AG04449 (cell line): ENCODE results near the gene KRT26.
"Not testable (repeated sequence)": the region's sequence is repeated elsewhere in the genome, so short reads cannot be mapped to it uniquely, and the experiment has no call there.

Source experiments
- CTCF ChIA-PET: fragments of 350-600 bp; formaldehyde crosslinking; extraction: SDS; loops from one replicate; lab custom pipeline; 2021; ENCODE audit warnings: antibody characterized with exemption; lab: Yijun Ruan, JAX
- POLR2A ChIA-PET: fragments of 400-600, 350-600 bp; formaldehyde crosslinking; extraction: SDS; loops from one replicate; lab custom pipeline; 2020; ENCODE audit warnings: antibody characterized with exemption, inconsistent platforms; lab: Yijun Ruan, JAX
- DNase-seq: peaks from one replicate; pipeline ENCODE4 v3.0.0-alpha.2; 2010; ENCODE audit warnings: low read depth, low spot score
- H3K4me3 ChIP-seq: 2 replicates; pipeline ENCODE4 v1.5.1; 2011; ENCODE audit warnings: low read depth, mild to moderate bottlenecking, control low read depth, low read length
- TF ChIP-seq, protein P1 (sequence below): IDR thresholded peaks from one replicate; pipeline ENCODE4 v1.5.1; 2011; ENCODE audit warnings: mild to moderate bottlenecking, moderate library complexity, low read length, control low read depth, inconsistent platforms; ENCODE audit not compliant: insufficient read depth; ENCODE audit errors: missing control alignments

Gene KRT26

DNA sequence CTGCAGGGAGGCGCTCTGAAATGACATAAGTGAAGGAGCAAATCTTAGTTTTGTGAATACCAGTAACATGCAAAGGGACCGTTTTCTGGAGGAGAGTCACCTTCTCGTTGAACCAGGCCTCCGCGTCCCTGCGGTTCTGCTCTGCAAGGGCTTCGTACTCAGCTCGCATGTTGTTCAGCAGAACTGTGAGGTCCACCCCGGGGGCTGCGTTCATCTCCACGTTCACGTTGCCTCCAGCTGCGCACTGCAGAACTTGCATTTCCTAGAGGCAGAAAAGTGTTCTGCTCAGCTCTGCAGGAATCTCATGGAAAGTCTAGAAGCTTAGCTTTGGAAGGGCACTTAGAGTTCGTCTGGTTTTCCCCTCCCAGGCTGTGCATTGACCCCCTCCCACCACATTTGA, 20.9 kb downstream of the KRT26 start:
- H3K4me3 ChIP-seq, result no peak overlapping the region
- POLR2A ChIA-PET, result no interaction called here
- TF ChIP-seq, protein P1, sequence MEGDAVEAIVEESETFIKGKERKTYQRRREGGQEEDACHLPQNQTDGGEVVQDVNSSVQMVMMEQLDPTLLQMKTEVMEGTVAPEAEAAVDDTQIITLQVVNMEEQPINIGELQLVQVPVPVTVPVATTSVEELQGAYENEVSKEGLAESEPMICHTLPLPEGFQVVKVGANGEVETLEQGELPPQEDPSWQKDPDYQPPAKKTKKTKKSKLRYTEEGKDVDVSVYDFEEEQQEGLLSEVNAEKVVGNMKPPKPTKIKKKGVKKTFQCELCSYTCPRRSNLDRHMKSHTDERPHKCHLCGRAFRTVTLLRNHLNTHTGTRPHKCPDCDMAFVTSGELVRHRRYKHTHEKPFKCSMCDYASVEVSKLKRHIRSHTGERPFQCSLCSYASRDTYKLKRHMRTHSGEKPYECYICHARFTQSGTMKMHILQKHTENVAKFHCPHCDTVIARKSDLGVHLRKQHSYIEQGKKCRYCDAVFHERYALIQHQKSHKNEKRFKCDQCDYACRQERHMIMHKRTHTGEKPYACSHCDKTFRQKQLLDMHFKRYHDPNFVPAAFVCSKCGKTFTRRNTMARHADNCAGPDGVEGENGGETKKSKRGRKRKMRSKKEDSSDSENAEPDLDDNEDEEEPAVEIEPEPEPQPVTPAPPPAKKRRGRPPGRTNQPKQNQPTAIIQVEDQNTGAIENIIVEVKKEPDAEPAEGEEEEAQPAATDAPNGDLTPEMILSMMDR, result no peak
- CTCF ChIA-PET, result interaction anchor here (0.8 kb wide), 1 partner anchor 912 kb away, joined by 3 read pairs; no protein-coding TSS in a partner anchor
- no peak for DNase-seq

DNA sequence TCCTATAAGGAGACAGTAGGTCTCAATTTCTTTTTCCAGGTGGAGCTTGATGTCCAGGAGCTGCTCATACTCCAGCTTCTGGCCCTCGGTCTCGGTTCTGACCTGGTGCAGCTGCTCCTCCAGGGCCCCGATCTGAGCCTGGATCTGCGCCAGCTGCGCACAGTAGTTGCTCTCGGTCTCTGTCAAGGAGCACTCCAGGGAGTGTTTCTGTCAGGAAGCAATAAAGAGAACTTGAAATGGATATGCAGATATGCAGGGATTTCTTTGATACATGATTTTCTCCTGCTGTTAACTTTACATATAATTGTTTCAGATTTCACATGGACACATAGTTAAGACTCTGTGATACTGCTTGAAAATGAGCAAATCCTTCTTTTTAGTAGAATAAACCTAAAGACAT, 21.6 kb downstream of the KRT26 start:
- H3K4me3 ChIP-seq, result no peak overlapping the region
- POLR2A ChIA-PET, result no interaction called here
- CTCF ChIA-PET, result interaction anchor here (0.8 kb wide), 1 partner anchor 913 kb away, joined by 3 read pairs; no protein-coding TSS in a partner anchor
- TF ChIP-seq, protein P1, result no peak
- no peak for DNase-seq

DNA sequence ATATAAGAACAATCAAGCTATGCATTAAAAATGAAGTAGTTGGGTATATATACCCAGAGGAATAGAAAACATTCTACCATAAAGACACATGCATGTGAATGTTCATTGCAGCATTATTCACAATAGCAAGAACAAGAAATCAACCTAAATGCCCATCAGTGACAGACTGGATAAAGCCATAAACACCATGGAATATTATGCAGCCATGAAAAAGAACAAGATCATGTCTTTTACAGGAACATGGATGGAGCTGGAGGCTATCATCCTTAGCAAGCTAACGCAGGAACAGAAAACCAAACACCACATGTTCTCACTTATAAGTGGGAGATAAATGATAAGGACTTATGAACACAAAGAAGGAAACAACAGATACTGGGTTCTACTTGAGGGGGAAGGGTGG, 23.3 kb downstream of the KRT26 start:
- H3K4me3 ChIP-seq, CTCF ChIA-PET, POLR2A ChIA-PET, DNase-seq: not testable (repeated sequence)

DNA sequence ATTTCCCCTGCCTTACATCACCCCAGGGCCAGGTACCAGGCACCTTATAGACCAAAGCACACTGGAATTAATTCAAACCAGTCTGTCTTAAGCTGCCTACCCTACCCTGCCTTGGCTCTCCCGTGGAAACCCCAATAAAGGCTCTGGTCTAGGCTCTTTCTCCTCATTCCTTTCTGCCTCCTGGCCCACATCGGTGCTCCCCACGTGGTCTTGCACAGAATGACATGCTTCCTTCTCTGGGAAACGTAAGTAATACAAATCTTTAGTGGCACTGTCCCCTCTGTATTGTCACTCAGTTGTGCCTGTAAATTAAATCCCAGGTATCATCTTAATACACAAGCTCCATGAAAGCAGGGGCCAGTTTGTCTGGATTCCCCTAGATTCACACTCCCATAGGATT, 33.4 kb downstream of the KRT26 start:
- POLR2A ChIA-PET, result no interaction called here
- DNase-seq, result no peak
- no peak overlapping the region for H3K4me3 ChIP-seq
- TF ChIP-seq, protein P1, result no peak
- CTCF ChIA-PET, result no interaction called here

DNA sequence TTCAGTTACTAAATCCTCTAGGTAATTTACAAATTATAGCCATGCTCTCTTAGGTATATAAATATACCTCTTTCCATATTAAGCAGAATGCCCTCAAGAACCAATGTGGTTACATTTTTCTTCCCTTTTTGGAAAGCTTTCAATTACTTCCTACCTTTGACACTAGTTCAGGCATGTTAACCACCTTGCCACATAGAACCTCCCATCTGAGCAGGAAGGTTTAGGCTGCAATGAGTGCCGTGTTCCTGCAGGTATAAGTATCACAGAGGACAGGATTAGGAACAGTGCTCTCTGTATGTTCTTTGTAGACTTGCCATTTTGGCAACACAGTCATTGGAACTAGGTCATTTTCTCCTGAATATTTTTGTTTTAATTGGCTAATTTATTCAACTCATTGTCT, 37.0 kb downstream of the KRT26 start:
- CTCF ChIA-PET, result no interaction called here
- POLR2A ChIA-PET, result no interaction called here
- H3K4me3 ChIP-seq, result no peak overlapping the region
- TF ChIP-seq, protein P1, result no peak
- DNase-seq, result no peak

DNA sequence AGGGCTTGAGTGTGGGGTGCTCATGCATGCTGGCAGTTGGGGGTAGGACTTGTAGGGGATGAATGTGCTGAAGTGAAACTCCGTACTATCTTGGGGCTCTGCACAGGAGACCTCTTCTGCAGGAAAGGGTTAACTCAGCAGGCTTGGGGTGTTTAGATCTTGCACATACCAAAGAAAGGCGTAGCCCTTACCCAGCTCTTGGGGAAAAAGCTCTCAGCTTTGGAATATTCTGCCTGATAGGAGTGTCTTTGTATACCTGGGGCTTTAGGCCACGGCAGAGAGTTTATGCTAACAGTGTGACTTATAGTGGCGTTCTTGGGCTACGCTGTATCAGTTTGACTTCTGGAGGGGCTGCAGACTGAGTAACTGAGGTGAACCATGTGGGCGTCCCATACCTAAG, 38.0 kb downstream of the KRT26 start:
- ChIA-PET CTCF (no interaction called here), POLR2A (no interaction called here)
- no peak for DNase-seq
- TF ChIP-seq, protein P1, result no peak
- H3K4me3 ChIP-seq, result no peak overlapping the region

DNA sequence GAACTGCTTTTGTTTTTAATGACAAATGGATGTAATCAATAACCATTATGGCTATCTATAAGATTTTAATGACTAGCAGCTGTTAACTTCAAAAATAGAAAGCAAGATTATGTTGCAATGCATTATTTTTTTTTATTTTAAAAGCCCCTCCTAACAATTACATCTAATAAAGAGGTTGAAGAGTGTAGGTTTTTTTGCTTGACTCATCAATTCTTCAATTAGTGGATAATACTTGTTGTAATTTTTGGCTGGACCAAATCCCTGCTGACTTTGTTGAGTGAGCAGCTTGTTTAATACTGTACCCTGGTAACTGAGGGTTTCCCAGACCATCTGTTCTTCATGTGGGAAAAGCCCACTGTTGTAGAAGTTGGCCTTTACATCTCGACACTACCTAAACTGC, 41.0 kb downstream of the KRT26 start:
- DNase-seq, result no peak
- no peak overlapping the region for H3K4me3 ChIP-seq
- TF ChIP-seq, protein P1, result no peak
- POLR2A ChIA-PET, result no interaction called here
- CTCF ChIA-PET, result no interaction called here
